HG02938 (cell line): ENCODE results near the gene RAD51B.

Experiments
- ATAC-seq: cut with Tn5 transposase; IDR thresholded peaks from one replicate; pipeline ENCODE4 v1.9.1; 2021; ENCODE audit warnings: mild to moderate bottlenecking, moderate library complexity; ENCODE audit not compliant: unreplicated experiment

The RAD51B gene

DNA sequence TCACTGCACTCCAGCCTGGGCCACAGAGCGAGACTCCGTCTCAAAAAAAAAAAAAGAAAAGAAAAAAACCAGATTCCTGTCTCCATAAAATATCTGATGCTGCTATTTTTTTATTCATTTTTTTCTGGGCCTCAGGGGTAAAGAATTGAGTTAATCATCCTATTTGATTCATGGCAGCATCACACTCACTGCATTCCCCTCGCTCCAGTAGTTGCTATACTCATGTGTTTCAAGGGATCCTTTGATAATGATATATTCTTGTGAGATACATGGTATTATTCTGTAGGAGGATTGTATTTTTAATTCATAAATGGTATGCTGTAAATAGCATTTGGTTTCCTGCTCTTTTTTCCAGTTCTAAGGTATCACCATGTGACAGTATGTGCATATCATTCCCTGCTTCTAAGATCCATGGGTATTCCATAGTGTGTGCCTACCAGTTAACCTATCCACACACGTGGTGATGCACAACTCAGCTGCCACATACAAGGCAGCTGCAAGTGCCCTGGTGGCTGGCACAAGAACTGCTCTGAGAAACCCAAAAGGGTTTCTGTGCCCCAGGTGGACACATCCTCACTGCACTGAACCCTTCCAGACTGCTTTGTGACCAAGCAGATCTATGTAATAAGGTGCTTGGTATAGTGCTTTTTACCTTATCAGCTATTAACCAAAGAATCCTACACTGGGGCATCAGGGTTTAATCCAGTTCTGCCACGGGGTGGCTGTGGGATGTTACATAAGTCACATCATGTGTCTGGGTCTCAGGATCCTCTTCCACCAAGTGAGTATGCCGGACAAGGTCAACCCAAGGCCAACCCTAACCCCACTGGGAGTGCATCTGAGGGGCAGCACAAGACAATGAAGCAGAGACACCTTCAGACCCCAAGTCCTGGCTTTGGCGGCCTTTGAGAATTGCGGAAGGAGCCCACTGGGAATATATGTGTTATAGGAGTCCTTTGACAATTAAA is 898.7 kb downstream of the RAD51B start:
- no peak for ATAC-seq

DNA sequence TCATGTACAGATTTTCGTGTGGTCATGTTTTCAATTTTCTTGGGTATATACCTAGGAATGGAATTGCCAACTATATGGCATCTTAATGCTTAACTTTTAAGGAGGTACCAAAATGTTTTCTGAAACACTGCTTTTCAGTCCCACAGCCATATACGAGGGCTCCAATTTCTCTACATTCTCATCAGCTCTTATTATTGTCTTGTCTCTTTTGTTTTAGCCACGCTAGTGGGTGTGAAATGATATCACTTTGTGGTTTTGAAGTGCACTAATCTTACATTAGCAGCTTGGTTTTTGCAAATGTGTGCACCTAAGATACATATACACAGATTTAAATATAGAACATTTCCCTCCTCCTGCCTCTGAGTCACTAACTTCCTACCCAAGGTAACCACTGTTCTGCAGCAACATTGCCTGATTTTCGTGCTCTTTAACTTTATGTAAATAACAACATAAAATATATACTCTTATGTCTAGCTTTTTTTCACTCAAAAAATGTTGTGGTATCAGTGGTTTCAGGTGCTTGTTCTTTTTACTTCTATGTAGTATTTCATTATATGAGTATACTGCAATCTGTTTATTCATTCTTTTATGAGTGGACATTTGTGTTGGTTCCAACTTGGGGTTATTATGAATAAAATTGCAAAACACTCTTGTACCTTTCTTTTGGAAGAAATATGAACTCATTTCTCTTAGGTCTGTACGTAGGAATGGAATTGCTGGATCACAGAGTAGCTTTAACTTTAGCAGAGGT is 900.2 kb downstream of the RAD51B start:
- ATAC-seq: no peak

DNA sequence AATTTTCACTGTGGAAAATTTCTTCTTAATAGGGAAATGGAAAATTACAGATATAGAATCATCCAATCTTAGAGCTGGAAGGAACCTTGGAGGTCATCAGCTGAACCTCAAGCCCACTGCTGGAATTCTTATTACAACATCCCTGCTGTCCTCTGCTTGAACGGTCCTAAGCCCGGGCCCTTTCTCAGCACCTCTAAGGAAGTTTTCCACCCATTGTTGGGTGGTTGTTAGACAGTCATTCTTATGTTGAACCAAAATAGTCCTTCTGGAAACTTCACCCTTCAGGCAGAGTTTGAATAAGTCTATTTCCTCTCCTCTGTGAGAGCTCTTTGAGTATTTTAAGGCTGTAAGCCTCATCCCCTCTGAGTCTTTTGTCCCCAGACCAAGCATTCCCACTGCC is 902.6 kb downstream of the RAD51B start:
- ATAC-seq: no peak

DNA sequence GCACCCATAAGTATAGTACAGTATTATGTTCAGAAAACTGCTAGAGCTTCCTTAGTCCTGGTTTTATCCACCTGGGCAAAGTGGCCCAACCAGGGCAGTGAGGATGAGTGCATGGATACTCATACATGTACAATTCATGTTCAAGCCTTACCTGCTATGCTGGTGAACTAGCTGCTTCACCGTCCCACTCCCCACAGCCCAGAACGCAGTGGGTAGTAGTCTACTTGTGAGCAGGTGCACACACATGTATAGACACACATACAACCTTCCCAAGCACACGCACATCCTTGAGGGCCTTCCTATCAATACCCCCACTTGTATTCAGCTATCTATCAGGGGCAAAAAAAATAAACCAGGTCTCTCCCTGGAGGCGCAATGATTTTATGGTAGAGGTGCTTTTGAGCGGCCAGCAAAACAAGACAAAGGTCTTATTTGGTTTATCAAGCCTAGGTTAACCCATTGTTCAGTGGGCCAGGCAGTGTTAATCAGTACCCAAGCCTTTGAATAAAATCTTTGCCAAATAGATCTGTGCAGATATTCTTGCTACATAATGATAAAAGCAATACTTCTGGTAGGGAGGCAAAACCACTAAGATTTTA is 903.5 kb downstream of the RAD51B start:
- ATAC-seq: no peak

DNA sequence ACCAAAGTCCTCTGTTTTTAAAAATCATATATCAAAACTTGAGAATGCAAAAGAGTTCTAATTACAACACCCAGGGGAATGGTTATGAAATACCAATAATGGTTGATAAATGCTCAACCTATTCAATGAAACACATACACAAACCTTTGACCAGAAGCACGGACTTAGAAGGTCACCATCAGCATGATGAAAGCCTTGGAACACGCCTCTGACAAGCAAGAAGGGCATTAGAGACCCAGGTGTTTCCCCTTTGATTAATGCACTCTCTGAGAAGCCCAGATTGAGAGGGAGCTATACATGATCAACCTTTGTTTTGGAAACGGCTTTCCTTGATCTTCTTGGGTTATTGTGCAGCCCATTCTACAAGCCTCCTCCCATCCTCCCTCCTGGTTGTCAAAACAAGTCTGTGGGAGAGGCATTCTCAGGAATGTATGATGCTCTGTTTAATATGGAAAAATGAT is 904.3 kb downstream of the RAD51B start:
- ATAC-seq: no peak

DNA sequence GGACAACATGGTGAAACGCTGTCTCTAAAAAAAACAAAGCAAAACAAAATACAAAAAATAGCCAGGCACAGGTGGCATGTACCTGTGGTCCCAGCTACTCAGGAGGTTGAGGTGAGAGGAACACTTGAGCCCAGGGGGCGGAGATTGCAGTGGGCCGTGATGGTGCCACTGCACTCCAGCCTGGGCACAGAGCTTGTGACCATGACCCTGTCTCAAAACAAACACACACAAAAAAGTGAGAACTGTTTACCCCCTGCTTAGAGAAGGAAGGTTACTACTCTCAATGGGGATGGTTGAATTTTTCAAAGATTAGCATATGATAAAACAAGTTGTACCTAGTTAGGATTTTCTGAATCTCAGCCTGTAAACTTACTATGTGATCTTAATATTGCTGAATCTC is 905.3 kb downstream of the RAD51B start:
- ATAC-seq: no peak

DNA sequence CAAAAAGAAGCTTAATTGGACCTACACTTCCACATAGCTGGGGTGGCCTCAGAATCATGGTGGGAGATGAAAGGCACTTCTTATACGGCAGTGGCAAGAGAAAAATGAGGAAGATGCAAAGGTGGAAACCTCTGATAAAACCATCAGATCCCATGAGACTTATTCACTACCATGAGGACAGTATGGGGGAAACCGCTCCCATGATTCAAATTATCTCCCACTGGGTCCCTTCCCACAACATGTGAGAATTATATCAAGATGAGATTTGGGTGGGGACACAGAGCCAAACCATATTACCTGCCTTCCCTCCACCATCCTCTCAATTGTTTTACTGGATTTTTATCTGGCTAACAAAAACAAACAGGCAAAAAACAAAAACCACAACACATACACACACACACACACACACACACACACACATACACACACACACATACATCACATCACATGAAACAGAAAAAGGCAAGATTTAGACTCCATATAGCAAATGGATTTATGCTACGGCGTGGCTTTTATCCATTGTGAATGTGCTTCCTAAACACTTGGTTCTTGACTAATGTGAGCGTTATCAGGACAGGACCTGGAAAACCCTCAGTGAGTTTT is 906.6 kb downstream of the RAD51B start:
- ATAC-seq: no peak

DNA sequence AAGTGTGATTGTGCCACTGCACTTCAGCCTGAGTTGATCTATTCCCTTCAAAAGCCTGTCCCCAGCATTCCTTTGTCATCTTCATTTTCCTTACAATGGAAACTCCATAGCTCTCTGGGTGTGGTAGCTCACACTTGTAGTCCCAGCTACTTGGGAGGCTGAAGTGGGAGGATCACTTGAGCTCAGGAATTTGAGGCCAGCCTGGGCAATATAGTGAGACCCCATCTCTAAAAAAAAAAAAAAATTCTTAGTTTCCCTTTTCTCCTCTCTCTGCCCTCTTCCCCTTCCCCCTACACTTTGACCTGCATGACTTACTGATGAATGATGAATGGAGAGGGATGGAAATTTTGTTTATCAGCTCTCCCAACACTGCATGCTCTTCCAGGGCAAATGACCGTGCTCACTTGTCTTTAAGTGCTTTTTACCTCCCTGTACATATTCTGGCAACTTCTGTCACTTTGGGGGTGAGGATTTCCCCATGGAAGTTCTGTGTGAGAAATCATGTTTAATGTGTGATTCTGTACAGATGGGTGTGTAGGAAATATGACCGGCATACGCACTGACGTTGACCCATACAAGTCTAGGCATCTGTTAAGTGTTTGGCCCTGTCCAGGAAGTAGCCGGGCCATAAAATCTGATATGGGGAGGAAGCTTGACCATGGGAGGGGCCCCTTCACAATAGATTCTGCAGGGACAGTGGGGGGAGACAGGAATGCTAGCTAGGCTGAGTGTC is 907.9 kb downstream of the RAD51B start:
- no peak for ATAC-seq

DNA sequence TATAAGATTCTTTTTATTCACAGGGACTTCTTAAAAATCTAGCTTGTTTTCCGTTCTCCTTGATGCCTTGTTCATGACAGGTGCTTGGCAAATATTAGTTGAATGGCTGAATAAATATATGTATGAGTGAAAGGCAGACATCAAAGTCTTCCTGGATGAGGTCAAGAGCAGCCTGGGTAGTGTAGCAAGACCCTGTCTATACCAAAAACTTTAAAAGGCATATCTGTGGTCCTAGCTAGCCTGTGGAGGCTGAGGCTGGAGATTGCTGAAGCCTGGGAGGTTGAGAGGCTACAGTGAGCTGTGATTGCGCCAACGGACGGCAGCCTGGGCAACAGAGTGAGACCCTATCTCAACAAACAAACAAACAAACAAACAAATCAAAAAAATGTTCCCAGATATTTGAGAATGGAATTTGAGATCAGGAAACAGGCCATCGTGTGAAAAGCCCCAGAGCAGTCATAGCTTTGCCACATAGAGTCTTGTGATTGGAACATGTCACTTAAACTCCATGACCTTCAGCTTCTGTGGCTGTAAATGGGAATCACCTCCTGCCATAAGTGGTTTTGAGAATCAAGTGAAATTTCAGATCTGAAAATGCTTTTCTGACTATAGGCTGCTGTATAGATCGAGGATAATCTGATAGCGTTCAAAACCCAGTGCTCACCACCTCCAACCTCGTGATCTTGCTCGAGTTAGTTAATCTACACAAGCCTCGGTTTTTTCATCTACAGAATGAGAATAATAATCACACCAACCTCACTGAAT is 908.9 kb downstream of the RAD51B start:
- ATAC-seq: no peak

DNA sequence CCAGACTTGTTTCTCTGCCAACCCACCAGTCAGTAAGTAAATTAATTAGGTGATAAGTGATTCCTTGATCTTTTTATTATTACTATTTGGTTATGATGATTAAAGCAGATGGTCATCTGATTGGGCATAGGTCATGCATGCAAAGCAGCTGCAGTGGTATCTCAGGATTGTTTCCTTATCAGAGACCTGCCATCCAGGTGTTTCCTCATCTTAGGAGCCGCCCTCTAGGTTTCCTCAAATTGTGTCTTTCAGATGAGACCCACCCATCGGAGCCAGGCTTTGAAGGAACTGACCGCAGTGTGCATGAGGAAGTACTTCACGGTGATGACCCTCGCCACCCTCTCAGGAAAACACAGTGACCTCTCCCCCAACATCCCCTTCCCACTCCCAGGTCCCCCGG is 910.0 kb downstream of the RAD51B start:
- ATAC-seq: no peak

DNA sequence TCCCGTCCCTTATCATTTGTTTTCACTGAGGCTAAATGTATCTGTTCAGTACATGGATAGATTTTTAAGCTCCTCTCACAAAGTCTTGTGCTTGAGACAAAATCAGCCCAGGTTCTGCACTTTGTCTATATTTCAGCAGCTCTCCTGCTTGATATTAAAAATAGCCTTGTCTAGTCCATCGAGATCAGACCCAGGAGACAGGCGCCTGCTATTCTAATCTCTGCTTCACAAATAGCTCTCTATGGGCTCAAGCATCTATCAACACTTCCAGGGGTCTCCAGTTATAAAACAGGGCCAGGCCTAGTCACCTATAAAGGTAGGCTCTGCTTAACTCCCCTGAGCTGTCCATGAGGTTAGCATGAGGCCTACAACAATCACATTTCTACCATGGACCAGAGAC is 910.8 kb downstream of the RAD51B start:
- ATAC-seq: no peak

DNA sequence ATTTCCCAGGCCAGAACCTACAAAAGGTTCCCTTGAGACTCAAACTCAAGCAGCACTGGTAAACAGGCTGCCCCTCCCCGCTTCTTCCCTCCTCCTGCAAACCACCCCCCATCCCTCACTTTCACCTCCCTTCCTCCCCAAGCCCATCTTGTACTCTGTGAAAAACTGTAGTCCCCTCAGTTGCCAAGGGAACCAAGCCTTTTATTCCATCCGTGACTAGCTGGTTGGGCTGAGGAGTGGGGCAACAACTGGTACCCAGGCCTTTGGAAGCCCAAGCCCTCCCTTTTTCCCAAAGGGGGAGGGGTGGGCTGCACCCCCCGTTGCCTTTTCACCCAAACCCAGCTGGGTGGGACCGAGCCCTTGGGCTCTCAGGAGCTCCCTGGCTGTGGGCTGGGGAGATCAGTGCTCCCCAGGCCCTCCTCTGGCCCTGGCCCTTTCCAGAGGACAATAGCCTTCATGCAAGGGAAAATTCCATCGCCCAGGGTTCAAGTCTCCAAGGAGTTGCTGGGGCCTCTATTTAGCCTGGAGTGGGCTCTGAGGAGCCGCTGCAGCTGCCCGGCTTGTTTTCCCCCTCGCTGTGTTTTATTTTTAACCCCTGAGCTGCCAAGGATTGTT is 911.3 kb downstream of the RAD51B start:
- no peak for ATAC-seq

DNA sequence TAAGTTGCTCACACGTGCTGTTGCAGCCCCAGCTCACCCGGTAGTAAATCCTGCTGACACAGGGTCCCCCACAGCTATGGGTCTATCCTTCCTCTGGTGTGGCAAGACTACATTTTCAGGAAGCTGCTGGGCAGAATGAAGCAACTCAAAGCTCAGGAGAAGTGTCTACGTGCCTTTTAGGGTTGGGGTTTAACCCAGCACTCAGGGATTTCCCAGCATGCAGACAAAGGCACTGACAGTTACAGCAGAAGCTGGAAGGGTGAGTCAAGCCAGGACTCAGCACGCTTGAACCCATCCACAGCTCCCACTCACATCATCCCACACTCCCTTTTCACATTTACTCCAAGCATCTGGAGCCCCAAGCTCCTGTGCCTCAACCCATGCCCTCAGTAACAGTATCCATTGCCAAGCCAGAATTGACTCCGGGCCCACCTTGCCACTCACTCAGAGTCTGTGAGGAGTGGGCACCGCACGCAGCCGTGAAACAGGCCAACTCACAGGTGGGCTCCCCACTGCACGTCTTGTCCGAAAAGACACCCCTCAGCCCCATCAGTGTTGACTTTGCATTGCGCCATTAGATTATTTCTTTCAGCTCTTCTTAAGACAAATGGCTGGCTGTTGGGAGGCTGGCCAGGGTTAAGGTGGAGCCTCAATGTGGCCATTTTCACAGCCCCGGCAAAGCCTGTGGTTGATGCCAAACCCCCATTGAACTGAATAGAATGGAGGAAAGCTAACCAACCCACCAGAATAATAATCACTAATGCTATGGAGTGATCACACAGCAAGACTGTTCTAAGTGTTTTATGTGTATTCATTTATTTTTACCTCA is 913.7 kb downstream of the RAD51B start:
- ATAC-seq: no peak

DNA sequence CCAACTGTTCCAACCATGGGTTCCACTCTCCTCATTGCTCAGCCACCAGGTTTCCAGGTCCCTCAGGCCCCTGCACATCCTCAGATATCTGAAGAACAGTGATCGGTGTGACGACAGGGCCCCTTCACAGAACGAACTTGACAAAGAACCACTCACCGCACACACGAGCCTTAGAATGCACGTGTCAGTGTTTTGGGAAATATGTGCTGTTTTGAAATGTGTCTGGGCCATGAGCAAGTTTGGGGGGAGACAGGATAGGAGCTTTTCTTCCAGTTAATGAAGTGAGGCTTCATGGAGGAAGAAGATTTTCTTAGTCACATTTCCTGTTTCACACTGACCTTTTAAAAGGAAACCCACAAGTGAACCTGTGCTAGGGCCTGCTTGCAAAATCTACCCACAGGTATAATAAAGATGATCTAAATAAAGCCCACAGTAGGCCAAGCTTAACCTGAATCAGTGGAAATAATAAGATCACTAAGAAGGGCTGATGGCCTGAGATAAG is 914.7 kb downstream of the RAD51B start:
- no peak for ATAC-seq

DNA sequence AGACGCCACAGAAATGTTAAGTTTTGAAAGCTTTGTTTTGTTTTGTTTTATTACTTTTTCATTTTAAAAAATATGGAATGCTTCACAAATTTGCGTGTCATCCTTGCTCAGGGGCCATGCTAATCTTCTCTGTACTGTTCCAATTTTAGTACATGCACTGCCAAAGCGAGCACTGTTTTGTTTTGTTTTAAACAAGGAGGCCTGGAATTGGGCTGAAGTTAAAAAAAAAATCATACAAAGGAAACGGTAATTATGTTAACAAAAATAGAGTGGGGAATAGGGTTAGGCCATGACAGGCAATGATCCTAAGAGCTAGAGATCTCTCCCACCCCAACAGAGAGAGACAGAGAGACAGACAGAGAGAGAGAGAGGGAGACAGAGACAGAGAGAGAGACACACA is 916.3 kb downstream of the RAD51B start:
- ATAC-seq: no peak

DNA sequence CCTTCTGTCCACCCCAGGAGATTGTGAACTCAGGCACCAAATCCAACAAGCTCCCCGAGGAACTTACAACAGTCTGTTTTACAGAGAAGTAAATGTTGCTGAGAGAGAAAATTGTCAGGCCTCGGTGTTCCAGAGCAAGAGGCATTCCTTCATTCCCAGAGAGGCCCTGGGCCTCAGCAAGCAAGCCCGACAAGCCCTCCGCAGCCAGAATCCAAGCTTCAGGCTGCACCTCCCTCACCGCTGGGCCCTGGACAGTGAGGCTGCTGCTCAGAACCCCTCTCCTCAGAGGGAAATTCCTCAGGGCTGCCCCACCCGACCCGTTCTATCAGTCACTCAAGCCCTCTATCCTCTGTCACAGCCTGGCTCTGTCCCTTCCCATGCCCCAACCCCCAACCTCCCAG is 916.9 kb downstream of the RAD51B start:
- no peak for ATAC-seq

DNA sequence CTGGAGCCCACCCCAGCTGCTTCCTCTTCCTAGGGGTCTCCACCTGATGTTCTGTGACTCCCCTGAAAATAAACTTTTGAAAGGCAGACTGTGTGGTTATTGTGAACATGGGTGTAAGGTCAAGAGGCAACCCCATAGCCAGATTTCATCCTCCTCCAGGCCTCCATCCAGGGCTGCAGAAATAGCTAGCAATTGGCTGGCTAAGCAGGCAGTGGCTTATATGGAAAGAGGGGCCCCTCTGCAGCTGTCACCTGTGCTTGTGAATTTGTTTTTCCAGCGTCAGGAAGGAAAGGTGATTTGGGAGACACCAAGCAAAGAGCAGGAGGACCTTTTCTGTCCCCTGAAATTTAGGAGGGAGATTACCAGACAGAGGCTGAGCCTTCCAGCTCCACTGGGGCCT is 917.5 kb downstream of the RAD51B start:
- ATAC-seq: no peak

DNA sequence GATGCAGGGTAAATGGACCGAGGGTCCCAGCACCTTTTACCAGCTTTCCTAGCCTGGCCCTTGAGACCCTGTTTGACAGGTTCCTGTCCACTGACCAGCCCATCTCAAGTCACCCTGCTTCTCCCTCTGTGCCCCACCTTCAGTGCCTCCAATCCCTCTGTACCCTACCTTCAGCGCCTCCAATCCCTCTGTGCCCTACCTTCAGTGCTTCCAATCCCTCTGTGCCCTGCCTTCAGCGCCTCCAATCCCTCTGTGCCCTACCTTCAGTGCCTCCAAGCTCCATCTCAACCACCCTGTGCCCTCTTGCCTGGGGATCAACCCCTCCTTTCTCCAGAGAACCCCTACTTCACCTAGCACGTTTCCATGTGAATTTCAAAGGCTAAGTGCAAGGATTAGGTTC is 919.0 kb downstream of the RAD51B start:
- no peak for ATAC-seq
